Fibroblast of skin of back (primary cell): ENCODE data around the gene FUT1.
"Not testable (repeated sequence)": the region's sequence is repeated elsewhere in the genome, so short reads cannot be mapped to it uniquely, and the experiment has no call there.

Source experiments
- DNase-seq: peaks from one replicate; pipeline ENCODE4 v3.0.0-alpha.2; 2013

The FUT1 gene

GRCh38 chr19:48768171-48768753 is 15.8 kb upstream of the FUT1 start:
- DNase-seq, result not testable (repeated sequence)

DNA sequence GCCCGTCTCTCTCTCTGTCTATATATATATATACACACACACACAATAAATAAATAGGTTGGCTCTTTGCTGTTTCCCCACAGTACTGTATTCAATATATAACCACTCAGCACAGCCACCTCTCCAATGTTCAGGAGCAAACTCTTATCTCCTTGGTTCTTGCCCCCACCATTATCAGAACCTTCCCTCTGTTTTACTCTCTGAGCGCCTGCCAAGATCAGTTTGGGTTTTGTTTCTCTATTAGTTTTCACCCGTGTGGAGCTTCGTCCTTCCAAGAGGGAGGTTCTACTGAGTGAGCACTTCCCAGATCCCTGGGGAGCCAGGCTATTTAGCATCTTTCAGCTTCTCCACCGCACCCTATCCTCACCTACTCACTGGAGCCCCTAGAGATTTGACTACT is 13.4 kb upstream of the FUT1 start:
- DNase-seq, result not testable (repeated sequence)

DNA sequence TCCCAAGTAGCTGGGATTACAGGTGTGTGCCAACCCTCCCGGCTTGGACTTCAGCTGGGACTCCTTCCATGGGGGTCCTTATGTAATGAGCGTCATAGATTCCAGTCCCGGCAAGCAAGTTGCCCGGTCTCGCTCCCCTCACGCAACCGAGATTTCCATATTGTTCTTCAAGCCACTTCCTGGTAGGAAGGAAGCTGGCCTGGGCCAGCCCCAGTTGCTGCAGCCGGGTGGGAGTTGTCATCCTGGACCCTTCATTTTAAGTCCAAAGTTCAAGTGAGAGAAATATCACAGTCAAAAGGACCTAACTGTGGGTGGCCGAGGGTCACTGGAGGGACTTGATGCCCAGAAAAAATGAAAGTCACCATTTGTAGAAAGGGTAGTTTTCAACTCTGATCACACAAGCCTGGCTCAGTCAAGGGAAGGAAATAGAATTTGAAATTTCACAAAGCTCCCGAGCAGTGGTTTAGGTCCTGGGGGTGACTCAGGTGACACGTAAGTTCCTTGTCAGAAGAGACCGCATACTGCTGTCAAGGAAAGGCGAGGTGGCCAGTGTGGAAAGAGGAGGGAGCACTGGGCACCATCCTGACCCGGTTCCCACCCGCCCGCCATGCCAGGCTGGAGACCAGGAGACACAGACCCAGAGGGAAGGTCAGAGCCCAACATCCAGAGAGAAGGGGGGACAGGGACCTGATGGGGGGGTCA is 8.2 kb upstream of the FUT1 start:
- DNase-seq, result no peak

GRCh38 chr19:48757741-48758144 is 5.3 kb upstream of the FUT1 start:
- DNase-seq, result no peak

DNA sequence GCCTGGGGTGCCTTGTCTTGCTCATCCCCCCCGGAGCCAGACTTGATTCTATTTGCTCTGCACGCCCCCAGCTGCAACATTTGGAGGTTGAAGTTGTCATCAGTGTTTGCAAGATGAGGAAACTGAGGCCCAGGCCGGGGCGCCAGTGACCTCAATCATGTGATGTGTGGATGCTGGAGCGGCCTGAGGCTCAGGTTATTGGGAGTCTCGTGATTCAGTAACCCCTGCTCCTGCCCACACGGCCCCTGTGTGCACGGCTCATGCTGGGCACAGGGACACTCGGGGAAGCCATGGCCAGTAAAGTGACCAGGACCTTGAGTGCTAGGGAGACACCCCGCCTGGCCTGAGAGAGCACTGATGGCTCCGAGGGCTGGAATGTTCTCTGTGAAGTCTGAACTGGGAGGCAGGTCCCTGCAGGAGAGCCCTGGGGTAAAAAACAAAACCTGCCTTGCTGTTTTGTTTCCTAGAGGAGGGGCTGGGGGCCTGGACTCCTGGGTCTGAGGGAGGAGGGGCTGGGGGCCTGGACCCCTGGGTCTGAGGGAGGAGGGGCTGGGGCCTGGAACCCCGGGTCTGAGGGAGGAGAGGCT is 4.7 kb upstream of the FUT1 start:
- no peak for DNase-seq

DNA sequence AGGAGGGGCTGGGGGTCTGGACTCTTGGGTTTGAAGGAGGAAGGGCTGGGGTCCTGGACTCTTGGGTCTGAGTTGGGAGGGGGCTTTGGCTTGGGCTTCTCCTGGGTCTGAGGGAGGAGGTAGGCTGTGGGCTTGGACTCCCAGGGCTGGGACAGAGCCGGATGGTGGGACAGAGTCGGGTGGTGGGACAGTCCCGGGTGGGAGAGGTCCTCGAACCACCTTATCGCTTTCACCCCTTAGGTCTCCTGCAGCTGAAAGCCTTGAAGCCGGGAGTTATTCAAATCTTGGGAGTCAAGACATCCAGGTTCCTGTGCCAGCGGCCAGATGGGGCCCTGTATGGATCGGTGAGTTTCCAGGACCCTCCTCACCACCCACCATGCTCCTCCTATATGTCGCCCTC is 4.2 kb upstream of the FUT1 start:
- no peak for DNase-seq

- no peak for DNase-seq
These were observed 3.8 kb upstream of the FUT1 start for GRCh38 chr19:48756212-48756611.

GRCh38 chr19:48755787-48756186 is 3.3 kb upstream of the FUT1 start:
- DNase-seq, result no peak

DNA sequence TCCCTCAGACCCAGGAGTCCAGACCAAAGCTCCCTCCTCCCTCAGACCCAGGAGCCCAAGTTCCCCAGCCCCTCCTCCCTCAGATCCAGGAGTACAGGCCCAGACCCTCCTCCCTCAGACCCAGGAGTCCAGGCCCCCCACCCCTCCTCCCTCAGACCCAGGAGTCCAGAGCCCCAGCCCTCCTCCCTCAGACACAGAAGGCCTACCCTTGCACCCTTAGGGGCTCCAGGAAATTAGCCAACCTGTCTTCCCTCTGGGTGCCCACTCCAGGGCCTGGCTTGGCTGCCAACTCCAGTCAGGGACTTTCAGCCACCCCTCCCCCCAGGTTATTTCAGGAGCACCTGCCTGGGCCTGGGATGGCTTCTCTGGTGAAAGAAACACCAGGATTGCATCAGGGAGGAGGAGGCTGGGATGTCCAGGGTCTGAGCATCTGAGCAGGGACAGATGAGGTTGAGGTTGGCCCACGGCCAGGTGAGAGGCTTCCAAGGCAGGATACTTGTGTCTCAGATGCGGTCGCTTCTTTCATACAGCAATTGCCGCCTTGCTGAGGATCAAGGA is 2.7 kb upstream of the FUT1 start, which contains the start of gene FGF21:
Gene FGF21 (plus strand): TSS at position 441 of the 558 bp plus-strand sequence. CDS start 713 bp downstream, outside the sequence.
- DNase-seq, result no peak

DNA sequence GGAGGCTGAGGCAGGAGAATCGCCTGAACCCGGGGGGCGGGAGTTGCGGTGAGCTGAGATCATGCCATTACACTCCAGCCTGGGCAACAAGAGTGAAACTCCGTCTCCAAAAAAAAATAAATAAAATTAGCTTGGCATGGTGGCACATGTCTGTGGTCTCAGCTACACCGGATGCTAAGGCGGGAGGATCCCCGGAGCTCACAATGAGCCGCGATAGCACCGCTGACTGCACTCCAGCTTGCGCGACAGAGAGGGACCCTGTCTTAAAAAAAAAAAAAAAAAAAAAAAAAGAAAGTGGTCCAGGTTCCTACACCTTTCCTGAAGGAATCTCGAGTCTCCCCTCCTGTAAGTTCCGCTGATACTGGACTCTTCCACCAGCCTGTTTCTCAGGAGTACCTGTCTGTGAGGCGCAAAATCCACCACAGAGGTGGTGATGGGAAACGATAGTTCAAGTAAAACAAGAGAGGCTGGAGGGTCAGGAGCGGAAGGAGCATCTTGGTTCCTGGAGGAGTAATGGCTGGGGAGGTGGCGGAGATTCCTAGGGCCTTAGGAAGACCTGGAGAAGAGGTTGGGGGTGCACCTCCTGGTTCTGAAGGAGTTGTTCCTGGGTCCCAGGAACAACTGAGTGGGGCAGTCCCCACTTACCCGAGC is 471 bp downstream of the FUT1 start:
- no peak for DNase-seq

DNA sequence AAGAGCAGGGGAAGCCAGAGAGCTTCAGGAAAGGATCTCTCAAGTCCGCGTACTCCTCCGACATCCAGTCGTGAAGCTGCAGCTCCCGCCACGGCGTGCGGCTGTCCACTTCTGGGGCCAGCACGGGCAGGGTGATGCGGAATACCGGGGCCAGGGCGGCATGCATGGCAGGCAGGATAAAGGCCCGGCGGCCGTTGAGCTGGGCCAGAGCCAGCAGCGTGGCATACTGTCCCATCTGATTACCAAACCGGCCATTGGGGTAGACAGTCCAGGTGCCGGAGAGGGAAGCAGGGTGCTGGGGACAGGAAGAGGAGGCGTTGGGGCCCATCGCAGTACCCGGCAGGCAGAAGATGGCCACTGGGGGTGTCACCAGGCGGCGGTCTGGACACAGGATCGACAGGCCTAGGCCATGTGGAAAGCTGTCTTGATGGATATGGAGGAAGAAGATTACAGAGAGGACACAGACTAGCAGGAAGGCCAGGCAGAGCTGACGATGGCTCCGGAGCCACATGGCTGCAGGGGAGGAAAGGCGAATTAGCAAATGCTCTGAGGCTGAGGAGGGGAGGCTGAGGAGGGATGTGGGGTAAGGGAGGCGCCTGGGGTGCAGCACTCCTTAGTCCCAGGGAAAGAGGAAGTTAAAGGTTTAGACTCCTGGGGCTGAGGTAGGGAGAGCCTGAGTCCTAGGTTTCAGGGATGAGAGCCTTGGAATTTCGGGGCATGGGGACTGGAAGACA is 1.5 kb downstream of the FUT1 start:
- DNase-seq, result no peak

- no peak for DNase-seq
These were observed 2.1 kb downstream of the FUT1 start for GRCh38 chr19:48750351-48750750.

DNA sequence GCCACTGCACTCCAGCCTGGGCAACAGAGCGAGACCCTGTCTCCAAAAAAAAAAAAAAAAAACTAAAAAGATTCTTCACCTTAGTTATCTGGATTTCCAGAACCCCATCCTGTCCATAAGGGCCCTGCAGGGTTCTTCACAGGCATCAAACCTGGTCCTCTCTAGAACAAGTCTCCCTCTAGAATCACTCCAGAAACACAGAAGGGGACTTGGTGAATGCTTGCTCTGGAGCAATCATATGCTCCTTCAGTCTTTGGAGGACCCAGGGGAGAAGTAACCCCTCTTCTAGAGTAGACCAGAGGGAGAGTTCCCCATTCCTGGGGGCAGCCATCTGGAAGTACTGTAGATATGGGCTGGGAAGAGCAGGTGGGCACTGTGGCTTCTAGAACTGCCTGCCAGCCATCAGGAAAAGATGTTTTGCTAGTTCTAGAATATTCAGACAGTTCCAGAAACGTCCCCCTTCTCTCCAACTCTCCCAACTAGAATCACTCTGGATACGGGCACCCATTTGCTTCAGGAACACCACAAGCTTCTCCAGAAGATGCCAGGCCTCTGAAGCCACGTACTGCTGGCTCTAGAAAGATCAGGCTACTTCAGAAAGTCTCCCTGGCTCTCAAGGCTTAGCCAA is 2.8 kb downstream of the FUT1 start:
- DNase-seq, result no peak

- peak; percentile 91 for DNase-seq
These were observed 5.5 kb downstream of the FUT1 start, which contains the start of gene IZUMO1 for GRCh38 chr19:48746738-48747575. Gene IZUMO1 (minus strand): TSS chr19:48746909. CDS start chr19:48745859, 1,050 bp downstream.

DNA sequence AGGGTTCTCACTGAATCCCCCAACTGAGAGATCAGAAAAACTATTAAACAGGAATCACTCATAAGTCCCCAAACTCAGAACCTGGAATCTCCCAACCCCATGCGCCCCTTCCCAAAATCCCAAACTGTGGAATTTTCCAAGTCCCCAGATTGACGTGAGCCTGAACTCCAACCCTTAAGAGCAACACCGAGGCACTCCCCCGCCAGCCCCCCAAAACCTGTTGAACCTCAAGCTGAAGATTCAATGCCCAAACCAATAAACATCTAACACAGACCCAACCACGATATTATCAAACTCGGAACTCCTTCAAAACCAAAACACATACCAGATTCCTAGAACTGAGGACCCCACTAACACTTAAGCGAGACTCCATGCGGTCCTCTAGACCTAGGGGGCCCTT is 6.3 kb downstream of the FUT1 start:
- DNase-seq, result no peak

DNA sequence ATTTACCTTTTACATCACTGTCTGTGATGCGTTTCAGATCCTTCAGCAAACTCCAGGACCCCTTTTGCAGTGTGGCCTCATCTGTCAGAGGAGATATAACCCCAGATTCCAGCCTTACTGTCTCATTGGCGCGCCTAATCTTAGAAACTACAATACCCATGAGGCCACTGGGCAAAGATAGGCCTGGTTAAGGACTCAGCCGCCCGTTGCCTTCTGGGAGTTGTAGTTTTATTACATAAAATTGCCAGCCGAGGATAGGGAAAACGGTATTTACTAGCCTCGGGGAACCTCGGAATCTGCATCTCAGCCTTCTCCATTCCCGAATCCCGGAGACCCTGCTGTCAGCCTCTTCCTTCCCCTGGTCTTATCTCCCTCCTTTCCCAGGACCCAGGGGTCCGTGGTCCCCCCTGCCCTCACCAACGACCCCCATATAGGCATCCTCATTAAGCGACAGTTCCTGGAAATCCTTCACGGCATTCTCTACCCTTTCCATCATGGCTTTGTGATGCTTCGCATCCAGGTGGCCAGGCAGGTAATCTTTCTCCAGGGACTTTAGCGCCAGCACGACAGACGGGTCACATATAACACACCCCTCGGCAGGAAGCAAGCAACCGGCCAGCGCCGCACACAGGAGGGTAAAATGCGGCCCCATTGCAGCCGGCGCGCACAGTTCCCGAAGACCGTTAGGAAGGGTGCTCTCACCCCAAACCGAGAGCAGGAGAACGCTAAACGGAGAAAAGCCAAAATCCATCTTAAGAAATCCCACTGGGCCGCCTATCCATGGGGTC is 7.0 kb downstream of the FUT1 start:
- DNase-seq, result peak; percentile 71

DNA sequence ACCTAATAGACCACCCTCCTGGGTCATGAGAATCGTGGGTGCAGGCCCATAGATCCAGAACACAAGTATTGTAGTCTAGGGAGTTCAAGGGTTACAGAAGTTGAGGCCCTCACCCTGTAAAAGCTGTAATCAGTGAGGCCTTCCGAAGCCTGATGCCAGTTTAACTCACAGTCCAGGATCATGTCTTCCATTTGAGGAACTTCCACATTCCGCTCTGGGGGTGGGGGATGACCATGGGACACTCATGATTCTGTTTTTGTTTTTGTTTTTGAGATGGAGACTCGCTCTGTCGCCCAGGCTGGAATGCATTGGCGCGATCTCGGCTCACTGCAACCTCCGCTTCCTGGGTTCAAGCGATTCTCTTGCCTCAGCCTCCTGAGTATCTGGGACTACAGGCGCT is 10.3 kb downstream of the FUT1 start:
- DNase-seq, result no peak

GRCh38 chr19:48741129-48741999 is 11.1 kb downstream of the FUT1 start:
- DNase-seq, result no peak
